Breast epithelium (tissue), 3 donors: ENCODE data around the gene WFIKKN1.

Experiments
- CTCF ChIP-seq, 3 donors: fragments of 450-650 bp; IDR thresholded peaks; one replicate each; pipeline ENCODE4 v1.5.1; 2016 to 2017; ENCODE audit warnings: antibody characterized with exemption in 3 of 3, mild to moderate bottlenecking in 3 of 3, moderate library complexity in 3 of 3
- POLR2A ChIP-seq: fragments of 450-650 bp; IDR thresholded peaks from one replicate; pipeline ENCODE4 v1.6.1; 2016; ENCODE audit warnings: antibody characterized with exemption, mild to moderate bottlenecking, moderate library complexity

GRCh38 chr16:675884-676564 lies 45.2 kb downstream of the WFIKKN1 start:
- TF ChIP-seq CTCF (IDR thresholded peaks at IDR 0.05) = no peak
- TF ChIP-seq POLR2A = no peak
